ENCODE results near the gene TMEM165. TPM values are rescaled to one million over a fixed set of nuclear protein-coding genes. Genes with fewer than 3 reads are reported as not detected.
"Not testable (repeated sequence)": the region's sequence is repeated elsewhere in the genome, so short reads cannot be mapped to it uniquely, and the experiment has no call there.

TMEM165 gene
- total and polyA plus RNA-seq, 5 donors from 2014 or later = 34.5 to 50.1 (median 44.0) TPM

GRCh38 chr4:55351824-55352223 lies 43.9 kb upstream of the TMEM165 start:
- Histone ChIP-seq H3K27ac (ENCODE audit: insufficient read depth, low read length, poor library complexity, severe bottlenecking) (no peak overlapping the region), H3K27me3 (ENCODE audit: control insufficient read depth, insufficient read depth, low read length) (no peaks in the 10 kb centered on the region), H3K4me3 (ENCODE audit: low read depth, low read length) (no peak overlapping the region), H3K4me1 (ENCODE audit: control insufficient read depth, insufficient read depth, low read length, poor library complexity, severe bottlenecking) (peaks cover 5% of the 10 kb centered on the region), H3K9me3 (ENCODE audit: control insufficient read depth in 2 of 2, low read length in 2 of 2) (no peaks in the 10 kb centered on the region), H3K36me3 (ENCODE audit: control insufficient read depth, insufficient read depth, low read length) (no peaks in the 10 kb centered on the region)
- ATAC-seq (ENCODE audit: low read depth in 2 of 2) = no peak
- Mint-ChIP-seq H3K36me3 (peaks cover 21% of the 10 kb centered on the region), H3K4me1 (peaks cover 4 to 18% (median 9%) of the 10 kb centered on the region in 4 donors), H3K9me3 (peaks cover 0 to 2% (median 0%) of the 10 kb centered on the region in 7 donors), H3K27me3 (no peaks in the 10 kb centered on the region), H3K4me3 (no peak overlapping the region), H3K27ac (no peak overlapping the region)
- no peak for DNase-seq

GRCh38 chr4:55352726-55353125 lies 43.0 kb upstream of the TMEM165 start:
- no peak overlapping the region for H3K4me3 Mint-ChIP-seq
- H3K9me3 Mint-ChIP-seq = peaks cover 0 to 2% (median 0%) of the 10 kb centered on the region in 7 donors
- ATAC-seq (ENCODE audit: low read depth in 2 of 2) (no peak), DNase-seq (no peak)
- no peak overlapping the region for H3K4me3 ChIP-seq (ENCODE audit: low read depth, low read length)
- peaks cover 2 to 9% (median 6%) of the 10 kb centered on the region in 4 donors for H3K4me1 Mint-ChIP-seq
- no peaks in the 10 kb centered on the region for H3K9me3 ChIP-seq (ENCODE audit: control insufficient read depth in 2 of 2, low read length in 2 of 2)
- H3K27ac ChIP-seq (ENCODE audit: insufficient read depth, low read length, poor library complexity, severe bottlenecking) = no peak overlapping the region
- H3K27me3 Mint-ChIP-seq = no peaks in the 10 kb centered on the region
- H3K4me1 ChIP-seq (ENCODE audit: control insufficient read depth, insufficient read depth, low read length, poor library complexity, severe bottlenecking) = no peaks in the 10 kb centered on the region
- peaks cover 21% of the 10 kb centered on the region for H3K36me3 Mint-ChIP-seq
- no peaks in the 10 kb centered on the region for H3K36me3 ChIP-seq (ENCODE audit: control insufficient read depth, insufficient read depth, low read length)
- no peak overlapping the region for H3K27ac Mint-ChIP-seq
- no peaks in the 10 kb centered on the region for H3K27me3 ChIP-seq (ENCODE audit: control insufficient read depth, insufficient read depth, low read length)

- H3K27me3 Mint-ChIP-seq; H3K4me1 ChIP-seq (ENCODE audit: control insufficient read depth, insufficient read depth, low read length, poor library complexity, severe bottlenecking); ATAC-seq (ENCODE audit: low read depth in 2 of 2); DNase-seq; H3K9me3 ChIP-seq (ENCODE audit: control insufficient read depth in 2 of 2, low read length in 2 of 2); H3K9me3 Mint-ChIP-seq; H3K27ac Mint-ChIP-seq; H3K36me3 ChIP-seq (ENCODE audit: control insufficient read depth, insufficient read depth, low read length); H3K4me3 ChIP-seq (ENCODE audit: low read depth, low read length); H3K4me1 Mint-ChIP-seq; H3K27me3 ChIP-seq (ENCODE audit: control insufficient read depth, insufficient read depth, low read length); H3K27ac ChIP-seq (ENCODE audit: insufficient read depth, low read length, poor library complexity, severe bottlenecking); H3K4me3 Mint-ChIP-seq: not testable (repeated sequence)
- peaks cover 21% of the 10 kb centered on the region for H3K36me3 Mint-ChIP-seq
Observed at GRCh38 chr4:55353228-55353747, 42.5 kb upstream of the TMEM165 start.

- Histone ChIP-seq H3K27me3 (ENCODE audit: control insufficient read depth, insufficient read depth, low read length) (no peaks in the 10 kb centered on the region), H3K27ac (ENCODE audit: insufficient read depth, low read length, poor library complexity, severe bottlenecking) (no peak overlapping the region), H3K4me1 (ENCODE audit: control insufficient read depth, insufficient read depth, low read length, poor library complexity, severe bottlenecking) (no peaks in the 10 kb centered on the region), H3K4me3 (ENCODE audit: low read depth, low read length) (no peak overlapping the region), H3K36me3 (ENCODE audit: control insufficient read depth, insufficient read depth, low read length) (no peaks in the 10 kb centered on the region), H3K9me3 (ENCODE audit: control insufficient read depth in 2 of 2, low read length in 2 of 2) (no peaks in the 10 kb centered on the region)
- DNase-seq (no peak), ATAC-seq (ENCODE audit: low read depth in 2 of 2) (no peak)
- Mint-ChIP-seq H3K27ac (peak overlapping the region in 1 of 3 donors; percentile 21), H3K9me3 (peaks cover 0 to 2% (median 0%) of the 10 kb centered on the region in 7 donors), H3K4me3 (no peak overlapping the region), H3K27me3 (no peaks in the 10 kb centered on the region), H3K4me1 (peaks cover 6 to 18% (median 12%) of the 10 kb centered on the region in 4 donors), H3K36me3 (peaks cover 21% of the 10 kb centered on the region)
Observed at GRCh38 chr4:55354648-55355047, 41.1 kb upstream of the TMEM165 start.

GRCh38 chr4:55355555-55355954 lies 40.2 kb upstream of the TMEM165 start:
- no peaks in the 10 kb centered on the region for H3K9me3 ChIP-seq (ENCODE audit: control insufficient read depth in 2 of 2, low read length in 2 of 2)
- peaks cover 6 to 18% (median 12%) of the 10 kb centered on the region in 4 donors for H3K4me1 Mint-ChIP-seq
- no peaks in the 10 kb centered on the region for H3K27me3 ChIP-seq (ENCODE audit: control insufficient read depth, insufficient read depth, low read length)
- no peaks in the 10 kb centered on the region for H3K36me3 ChIP-seq (ENCODE audit: control insufficient read depth, insufficient read depth, low read length)
- H3K27ac Mint-ChIP-seq = no peak overlapping the region
- no peaks in the 10 kb centered on the region for H3K4me1 ChIP-seq (ENCODE audit: control insufficient read depth, insufficient read depth, low read length, poor library complexity, severe bottlenecking)
- H3K4me3 Mint-ChIP-seq = no peak overlapping the region
- DNase-seq (no peak), ATAC-seq (ENCODE audit: low read depth in 2 of 2) (no peak)
- no peak overlapping the region for H3K27ac ChIP-seq (ENCODE audit: insufficient read depth, low read length, poor library complexity, severe bottlenecking)
- no peaks in the 10 kb centered on the region for H3K27me3 Mint-ChIP-seq
- H3K4me3 ChIP-seq (ENCODE audit: low read depth, low read length) = no peak overlapping the region
- peaks cover 0 to 2% (median 0%) of the 10 kb centered on the region in 7 donors for H3K9me3 Mint-ChIP-seq
- H3K36me3 Mint-ChIP-seq = peaks cover 21% of the 10 kb centered on the region

- Histone ChIP-seq H3K4me3 (ENCODE audit: low read depth, low read length) (no peak overlapping the region), H3K27ac (ENCODE audit: insufficient read depth, low read length, poor library complexity, severe bottlenecking) (no peak overlapping the region), H3K4me1 (ENCODE audit: control insufficient read depth, insufficient read depth, low read length, poor library complexity, severe bottlenecking) (no peaks in the 10 kb centered on the region), H3K36me3 (ENCODE audit: control insufficient read depth, insufficient read depth, low read length) (no peaks in the 10 kb centered on the region), H3K27me3 (ENCODE audit: control insufficient read depth, insufficient read depth, low read length) (no peaks in the 10 kb centered on the region), H3K9me3 (ENCODE audit: control insufficient read depth in 2 of 2, low read length in 2 of 2) (no peaks in the 10 kb centered on the region)
- no peak for ATAC-seq (ENCODE audit: low read depth in 2 of 2)
- Mint-ChIP-seq H3K27ac (no peak overlapping the region), H3K9me3 (peaks cover 0 to 2% (median 0%) of the 10 kb centered on the region in 7 donors), H3K27me3 (no peaks in the 10 kb centered on the region), H3K4me3 (peak overlapping the region in 1 of 4 donors; percentile 21), H3K4me1 (peaks cover 6 to 22% (median 13%) of the 10 kb centered on the region in 4 donors), H3K36me3 (peaks cover 17% of the 10 kb centered on the region)
- no peak for DNase-seq
Observed at GRCh38 chr4:55356991-55357461, 38.7 kb upstream of the TMEM165 start.

- ATAC-seq (ENCODE audit: low read depth in 2 of 2) = no peak
Observed at GRCh38 chr4:55358246-55358645, 37.5 kb upstream of the TMEM165 start.

GRCh38 chr4:55358668-55359067 lies 37.1 kb upstream of the TMEM165 start:
- Histone ChIP-seq H3K4me1 (ENCODE audit: control insufficient read depth, insufficient read depth, low read length, poor library complexity, severe bottlenecking) (no peaks in the 10 kb centered on the region), H3K27me3 (ENCODE audit: control insufficient read depth, insufficient read depth, low read length) (no peaks in the 10 kb centered on the region), H3K4me3 (ENCODE audit: low read depth, low read length) (no peak overlapping the region), H3K27ac (ENCODE audit: insufficient read depth, low read length, poor library complexity, severe bottlenecking) (no peak overlapping the region), H3K9me3 (ENCODE audit: control insufficient read depth in 2 of 2, low read length in 2 of 2) (no peaks in the 10 kb centered on the region), H3K36me3 (ENCODE audit: control insufficient read depth, insufficient read depth, low read length) (no peaks in the 10 kb centered on the region)
- Mint-ChIP-seq H3K27me3 (no peaks in the 10 kb centered on the region), H3K9me3 (no peaks in the 10 kb centered on the region), H3K4me3 (no peak overlapping the region), H3K36me3 (peaks cover 7% of the 10 kb centered on the region), H3K27ac (no peak overlapping the region), H3K4me1 (peaks cover 6 to 22% (median 13%) of the 10 kb centered on the region in 4 donors)
- peak in 1 of 3 donors; percentile 67 for DNase-seq
- peak; percentile 69 to 75 for ATAC-seq (ENCODE audit: low read depth in 2 of 2)

More at GRCh38 chr4:55358246-55358645, 37.5 kb upstream of the TMEM165 start:
- H3K27me3 Mint-ChIP-seq = no peaks in the 10 kb centered on the region
- H3K4me3 Mint-ChIP-seq = no peak overlapping the region
- Histone ChIP-seq H3K9me3 (ENCODE audit: control insufficient read depth in 2 of 2, low read length in 2 of 2) (no peaks in the 10 kb centered on the region), H3K27ac (ENCODE audit: insufficient read depth, low read length, poor library complexity, severe bottlenecking) (no peak overlapping the region), H3K27me3 (ENCODE audit: control insufficient read depth, insufficient read depth, low read length) (no peaks in the 10 kb centered on the region), H3K4me1 (ENCODE audit: control insufficient read depth, insufficient read depth, low read length, poor library complexity, severe bottlenecking) (no peaks in the 10 kb centered on the region), H3K4me3 (ENCODE audit: low read depth, low read length) (no peak overlapping the region), H3K36me3 (ENCODE audit: control insufficient read depth, insufficient read depth, low read length) (no peaks in the 10 kb centered on the region)
- peaks cover 6 to 22% (median 13%) of the 10 kb centered on the region in 4 donors for H3K4me1 Mint-ChIP-seq
- no peak for DNase-seq
- H3K27ac Mint-ChIP-seq = peak overlapping the region in 1 of 3 donors; percentile 79
- H3K9me3 Mint-ChIP-seq = no peaks in the 10 kb centered on the region
- H3K36me3 Mint-ChIP-seq = peaks cover 9% of the 10 kb centered on the region
